ENCODE results near the gene YIF1B.
"Not testable (repeated sequence)": the region's sequence is repeated elsewhere in the genome, so short reads cannot be mapped to it uniquely, and the experiment has no call there.

YIF1B gene

DNA sequence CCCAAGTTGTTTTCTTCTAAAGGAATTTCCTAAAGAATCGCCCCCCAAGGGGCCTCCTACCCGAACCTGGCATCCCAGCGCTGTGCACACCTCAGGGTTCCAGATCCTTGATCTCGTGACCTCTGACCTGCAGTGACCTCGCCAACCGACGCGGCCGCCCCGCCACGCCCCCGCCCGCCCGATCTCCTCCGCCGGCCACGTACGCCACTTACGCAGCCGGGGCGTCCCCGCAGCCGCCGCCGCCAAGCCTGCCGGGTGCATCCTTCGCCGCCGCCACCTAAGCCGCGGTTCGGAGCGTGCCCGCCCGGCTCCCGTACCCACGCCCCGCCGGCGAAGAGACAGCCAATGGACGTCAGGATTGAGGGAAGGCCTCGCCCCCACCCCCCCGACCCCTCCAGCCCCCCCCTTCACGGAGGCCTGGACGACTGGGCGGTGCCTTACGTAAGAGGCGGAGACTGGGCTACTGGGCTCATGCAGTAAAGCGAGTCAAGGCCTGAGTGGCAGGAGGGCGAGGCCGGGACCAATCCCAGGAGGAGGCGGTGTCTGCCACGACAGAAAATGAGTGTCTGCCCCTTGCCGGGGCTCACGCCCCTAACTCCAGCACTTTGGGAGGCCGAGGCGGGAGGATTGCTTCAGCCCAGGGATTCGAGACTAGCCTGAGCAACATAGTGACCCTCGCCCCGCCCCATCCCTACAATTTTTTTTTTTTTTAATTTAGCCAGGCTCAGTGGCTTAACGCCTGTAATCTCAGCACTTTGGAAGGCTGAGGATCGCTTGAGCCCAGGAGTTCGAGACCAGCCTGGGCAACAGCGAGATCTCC lies at the start of gene YIF1B:
Gene YIF1B (minus strand): TSS at position 291 of the 820 bp plus-strand sequence. CDS start 30 bp downstream, at position 261.
- peak; percentile 98 for DNase-seq

GRCh38 chr19:38362946-38363688 lies 47.4 kb upstream of the YIF1B start:
- DNase-seq: not testable (repeated sequence)

GRCh38 chr19:38362076-38362945 lies 46.6 kb upstream of the YIF1B start:
- DNase-seq: peak; percentile 81

DNA sequence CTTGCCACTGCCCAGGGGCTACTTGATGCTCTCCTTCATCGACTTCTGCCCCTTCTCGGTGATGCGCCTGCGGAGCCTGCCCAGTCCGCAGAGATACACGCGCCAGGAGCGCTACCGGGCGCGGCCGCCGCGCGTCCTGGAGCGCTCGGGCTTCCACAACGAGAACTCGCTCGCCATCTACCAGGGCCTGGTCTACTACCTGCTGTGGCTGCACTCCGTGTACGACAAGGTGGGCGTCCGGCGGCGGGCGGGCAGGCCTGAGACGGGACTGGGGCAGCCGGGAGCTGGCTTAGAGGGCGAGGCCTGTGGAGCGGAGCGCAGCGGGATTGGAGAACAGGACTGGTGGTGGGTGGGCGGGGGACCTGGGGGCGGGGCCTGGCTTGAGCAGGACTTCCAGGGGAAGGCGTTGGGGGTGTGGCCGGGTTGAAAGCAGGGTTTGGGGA lies 45.9 kb upstream of the YIF1B start:
- DNase-seq: peak; percentile 82

DNA sequence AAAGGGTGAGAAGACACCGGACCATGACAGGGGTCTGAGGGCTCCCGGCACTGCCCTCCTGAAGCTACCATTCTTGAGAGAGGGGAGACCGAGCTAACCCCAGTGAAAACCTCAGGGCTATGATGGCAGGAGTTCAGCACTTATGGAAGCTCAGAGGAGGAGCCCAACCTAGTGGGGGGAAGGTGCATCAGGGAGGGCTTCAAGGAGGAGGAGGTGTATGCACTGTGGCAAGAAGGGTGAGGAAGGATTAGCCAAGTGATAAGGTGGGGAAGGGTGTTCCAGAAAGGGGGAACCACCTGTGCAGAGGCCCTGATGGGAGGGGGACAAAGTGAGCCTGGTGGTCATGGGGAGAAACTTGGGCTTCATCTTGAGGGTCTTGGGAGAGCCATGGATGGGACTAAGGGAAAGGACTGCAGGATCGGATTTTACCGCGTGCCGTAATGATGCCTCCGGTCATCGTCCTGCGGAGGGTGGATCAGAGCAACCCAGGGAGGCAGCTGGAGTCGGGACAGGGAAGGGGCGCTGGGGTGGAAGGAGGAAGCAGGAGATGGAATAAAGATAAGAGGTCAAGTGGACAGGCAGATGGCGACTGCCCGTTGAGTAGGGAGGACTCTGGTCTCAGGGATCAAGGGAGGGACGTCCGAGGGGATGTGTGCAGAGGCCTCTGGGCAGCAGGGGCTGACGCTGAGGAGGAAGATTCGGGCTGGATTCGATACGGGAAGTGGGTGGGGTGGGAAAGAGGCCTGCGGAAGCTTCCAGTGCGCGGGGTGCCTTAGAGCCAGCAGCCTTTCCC lies 45.3 kb upstream of the YIF1B start:
- DNase-seq: no peak

DNA sequence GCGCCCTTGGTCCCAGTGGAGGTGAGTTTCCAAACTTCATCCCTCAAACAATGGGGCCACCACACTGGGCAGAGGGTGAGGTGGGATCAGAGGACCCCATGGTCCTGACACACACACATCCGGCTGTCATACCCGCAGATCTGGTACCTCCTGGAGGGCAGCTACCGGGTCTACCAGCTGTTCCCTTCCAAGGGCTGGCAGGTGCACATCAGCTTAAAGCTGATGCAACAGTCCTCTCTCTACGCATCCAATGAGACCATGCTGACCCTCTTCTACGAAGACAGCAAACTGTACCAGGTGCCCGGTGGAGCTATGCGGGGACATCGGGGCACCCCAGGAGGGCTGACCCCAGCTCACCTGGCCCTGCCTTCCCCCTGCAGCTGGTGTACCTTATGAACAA lies 44.6 kb upstream of the YIF1B start:
- DNase-seq: no peak

DNA sequence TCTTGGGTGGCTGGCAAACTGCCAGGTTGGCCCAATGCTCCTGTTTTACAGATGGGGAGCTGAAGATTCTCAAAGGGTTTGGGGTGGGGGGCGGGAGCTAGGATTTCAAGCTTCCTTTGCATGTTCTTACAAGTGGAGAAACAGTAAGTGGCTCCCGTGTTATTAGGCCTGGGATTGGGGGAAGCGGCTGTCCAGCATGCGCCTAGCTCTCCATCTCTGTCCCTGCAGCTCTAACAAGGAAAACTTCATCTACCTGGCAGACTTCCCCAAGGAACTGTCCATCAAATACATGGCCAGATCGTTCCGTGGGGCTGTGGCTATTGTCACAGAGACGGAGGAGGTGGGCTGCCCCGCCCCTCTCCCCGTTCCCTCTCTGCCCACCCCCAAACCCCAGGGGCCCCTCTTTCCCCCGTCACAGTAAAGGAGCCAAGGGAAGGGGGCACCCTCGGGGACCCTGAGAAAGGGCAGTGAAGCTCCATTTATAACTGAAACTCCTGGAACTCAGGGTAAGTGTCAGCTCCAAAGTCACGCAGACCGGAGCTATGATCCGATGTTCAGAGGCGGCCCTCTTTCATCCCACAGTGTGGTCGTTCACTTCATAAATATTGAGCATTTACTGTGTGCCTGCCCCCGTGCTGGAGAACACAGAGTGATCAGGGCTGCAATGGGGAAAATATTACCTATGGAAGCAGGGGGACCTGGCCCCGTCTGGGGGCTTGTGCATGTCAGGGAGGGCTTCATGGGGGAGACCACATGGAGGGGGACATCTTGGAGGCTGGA lies 43.7 kb upstream of the YIF1B start:
- DNase-seq: no peak

DNA sequence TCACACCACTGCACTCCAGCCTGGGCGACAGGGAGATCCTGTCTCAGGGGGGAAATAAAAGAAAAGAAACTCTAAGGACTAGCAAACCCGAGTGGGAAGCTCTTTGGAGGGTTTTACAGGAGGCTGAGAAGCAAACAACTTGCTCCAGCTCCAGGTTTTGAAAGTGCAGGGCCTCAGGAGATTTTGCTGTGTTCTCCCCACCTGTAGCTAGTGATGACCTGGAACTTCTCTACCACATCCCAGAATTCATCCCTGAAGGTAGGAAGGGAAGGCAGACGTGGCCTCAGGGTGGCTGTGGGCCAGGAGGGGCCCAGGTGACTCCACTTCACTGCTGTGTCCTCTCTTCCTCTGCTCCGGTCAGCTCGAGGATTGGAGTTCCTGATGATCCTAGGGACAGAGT lies 42.3 kb upstream of the YIF1B start:
- DNase-seq: no peak

DNA sequence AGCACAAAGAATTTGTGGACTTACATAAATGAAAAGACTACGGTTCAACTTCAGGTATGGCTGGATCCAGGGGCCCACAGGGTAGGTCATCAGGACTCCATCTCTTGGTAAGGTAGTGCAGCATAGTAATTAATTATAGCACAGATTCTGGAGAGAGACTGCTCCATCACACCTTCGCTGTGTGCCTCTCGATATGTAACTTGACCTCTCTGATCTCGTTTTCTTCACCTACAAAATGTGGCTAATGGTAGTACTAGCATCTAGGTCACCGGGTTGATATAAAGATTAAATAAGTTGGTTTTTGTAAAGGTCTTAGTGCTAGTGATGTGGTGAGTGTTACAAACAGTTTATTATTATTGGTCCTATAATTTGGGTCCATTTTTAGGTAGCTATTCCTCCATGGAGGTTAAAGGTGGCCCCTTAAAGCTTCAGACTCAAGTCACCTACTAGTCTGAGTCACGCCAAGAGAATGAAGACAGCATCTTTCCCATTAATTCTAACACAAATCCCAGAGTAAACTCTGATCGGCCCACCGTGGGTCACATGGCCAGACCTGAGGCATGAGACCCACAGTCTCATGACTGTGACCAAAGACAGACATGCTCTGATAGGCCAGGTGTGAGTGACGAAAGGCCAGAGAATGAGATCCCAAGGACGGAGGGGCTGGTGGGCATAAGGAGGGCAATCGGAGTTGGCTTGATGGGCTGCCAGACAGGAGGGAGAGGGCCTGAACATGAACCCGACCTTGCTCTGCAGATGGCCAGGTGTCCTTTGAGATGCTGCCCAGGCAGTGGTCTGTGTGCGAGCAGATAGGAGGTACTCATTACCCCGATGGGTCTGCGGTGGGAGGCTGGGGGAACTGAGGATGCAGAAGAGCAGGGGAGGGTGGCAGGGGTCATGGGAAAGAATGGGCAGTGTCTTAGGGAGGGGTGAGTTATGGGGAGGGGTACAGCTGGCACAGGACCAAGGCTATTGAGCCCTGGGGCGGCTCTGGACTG lies 40.3 kb upstream of the YIF1B start:
- no peak for DNase-seq

GRCh38 chr19:38352611-38353010 lies 36.9 kb upstream of the YIF1B start:
- no peak for DNase-seq

DNA sequence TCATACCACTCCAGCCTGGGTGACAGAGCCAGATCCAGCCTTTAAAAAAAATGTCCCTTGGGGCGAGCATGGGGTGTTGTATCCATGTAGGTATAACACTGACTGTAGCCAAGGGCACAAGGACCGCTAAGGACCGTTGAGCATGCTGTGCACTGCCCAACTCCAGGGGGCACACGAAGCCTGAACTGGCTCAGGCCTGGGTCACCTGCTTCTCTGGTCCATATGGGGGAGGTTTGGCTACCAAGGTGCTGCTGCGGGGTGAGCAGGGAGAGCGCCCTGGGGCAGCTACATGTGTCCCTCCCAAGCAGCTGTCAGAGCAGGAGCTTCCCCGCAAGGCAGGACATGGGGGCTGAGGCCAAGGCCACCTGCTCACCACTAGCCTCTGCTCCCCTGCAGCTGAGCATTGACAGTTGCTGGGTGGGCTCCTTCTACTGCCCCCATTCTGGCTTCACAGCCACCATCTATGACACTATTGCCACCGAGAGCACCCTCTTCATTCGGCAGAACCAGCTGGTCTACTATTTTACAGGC lies 36.2 kb upstream of the YIF1B start:
- DNase-seq: no peak

DNA sequence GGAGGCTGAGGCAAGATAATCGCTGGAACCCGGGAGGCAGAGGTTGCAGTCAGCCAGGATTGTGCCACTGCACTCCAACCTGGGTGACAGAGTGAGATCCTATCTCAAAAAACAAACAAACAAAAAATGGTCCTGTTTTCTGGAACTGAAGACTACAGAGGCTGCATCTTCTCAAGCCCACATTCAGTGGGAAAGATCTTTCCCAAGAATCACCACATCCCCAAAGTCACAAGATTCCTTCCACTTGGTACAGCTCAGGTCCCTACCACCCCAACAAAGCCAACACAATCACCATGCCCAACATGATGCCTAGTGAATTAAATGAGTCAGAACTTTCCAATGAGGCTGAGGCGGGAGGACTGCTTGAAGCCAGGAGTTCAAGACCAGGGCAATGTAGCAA lies 35.1 kb upstream of the YIF1B start:
- no peak for DNase-seq

- DNase-seq: no peak
These were observed 31.1 kb upstream of the YIF1B start for GRCh38 chr19:38346837-38347236.

- no peak for DNase-seq
These were observed 25.2 kb upstream of the YIF1B start for GRCh38 chr19:38340927-38341326.

DNA sequence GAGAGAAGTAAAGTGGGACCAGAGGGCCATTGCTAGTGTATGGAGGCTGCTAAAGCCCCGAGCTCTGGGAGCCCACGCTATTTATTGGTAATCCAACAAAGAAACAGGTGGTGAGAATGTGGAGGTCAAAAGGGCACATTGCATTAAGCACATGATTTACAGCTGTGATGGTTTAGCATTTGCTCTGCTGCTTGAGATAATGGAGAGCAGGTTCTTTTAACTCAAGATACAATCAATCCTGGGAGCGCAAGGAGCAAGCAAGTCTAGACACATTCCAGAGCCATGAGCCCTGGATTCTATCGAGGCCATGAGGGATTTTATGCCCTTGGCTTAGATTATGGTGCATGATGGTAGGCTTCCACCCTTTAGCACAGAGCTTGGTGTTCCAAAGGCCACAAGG lies 23.3 kb upstream of the YIF1B start:
- not testable (repeated sequence) for DNase-seq

DNA sequence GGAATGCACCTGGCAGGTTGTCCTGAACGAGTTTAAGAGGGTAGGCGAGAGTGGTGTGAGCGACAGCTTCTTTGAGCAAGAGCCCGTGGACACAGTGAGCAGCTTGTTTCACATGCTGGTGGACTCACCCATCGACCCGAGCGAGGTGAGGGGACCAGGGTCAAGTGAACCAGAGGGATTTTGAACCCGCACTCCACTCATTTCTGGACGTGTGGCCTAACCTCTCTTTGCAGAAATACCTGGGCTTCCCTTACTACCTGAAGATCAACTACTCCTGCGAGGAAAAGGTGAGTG lies 21.6 kb upstream of the YIF1B start:
- no peak for DNase-seq

DNA sequence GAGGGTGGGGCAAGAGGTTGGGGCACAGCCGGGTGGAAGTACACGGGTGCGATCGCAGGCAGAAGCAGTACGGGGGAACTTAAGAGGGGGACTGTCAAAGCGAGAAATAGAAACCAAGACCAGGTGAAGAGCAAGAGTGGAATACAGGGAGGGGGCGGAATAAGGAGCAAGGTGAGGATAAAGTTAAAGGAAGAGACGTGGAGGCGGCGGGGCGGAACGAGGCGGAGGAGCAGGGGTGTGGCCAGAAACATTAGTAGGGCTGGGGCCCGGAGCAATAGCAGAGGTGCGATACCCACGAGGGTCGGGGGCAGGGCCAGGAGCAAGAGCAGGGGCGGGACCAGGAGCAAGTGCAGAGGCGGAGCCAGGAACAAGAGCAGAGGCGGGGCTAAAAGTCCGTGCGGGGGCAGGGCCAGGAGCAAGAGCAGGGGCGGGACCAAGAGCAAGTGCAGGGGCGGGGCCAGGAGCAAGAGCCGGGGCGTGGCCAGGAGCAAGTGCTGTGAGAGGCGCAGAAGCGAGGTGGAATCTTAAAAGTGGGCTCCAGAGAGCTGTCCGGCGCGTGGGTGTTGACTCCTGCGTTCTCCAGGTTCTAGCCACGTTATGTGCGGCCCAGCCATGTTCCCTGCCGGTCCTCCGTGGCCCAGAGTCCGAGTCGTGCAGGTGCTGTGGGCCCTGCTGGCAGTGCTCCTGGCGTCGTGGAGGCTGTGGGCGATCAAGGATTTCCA lies 21.1 kb upstream of the YIF1B start:
- DNase-seq: peak; percentile 96

GRCh38 chr19:38335949-38336637 lies 20.3 kb upstream of the YIF1B start:
- peak; percentile 95 for DNase-seq

DNA sequence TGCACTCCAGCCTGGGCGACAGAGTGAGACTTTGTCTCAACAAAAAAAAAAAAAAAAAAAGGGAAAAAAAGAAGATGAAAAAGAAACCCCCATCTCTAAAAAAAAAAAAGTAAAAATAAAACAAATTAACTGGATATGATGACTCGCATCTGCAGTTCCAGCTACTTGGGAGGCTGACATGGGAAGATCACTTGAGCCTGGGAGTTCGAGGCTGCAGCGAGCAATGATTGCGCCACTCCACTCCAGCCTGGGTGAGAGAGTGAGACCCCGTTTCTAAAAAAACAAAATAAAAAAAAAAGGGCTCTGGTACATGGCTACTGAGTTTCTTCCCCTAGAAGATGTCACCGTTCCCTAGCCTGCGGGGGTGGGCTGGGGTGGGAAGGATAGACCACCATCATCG lies 17.5 kb upstream of the YIF1B start:
- no peak for DNase-seq
